ES-I3 (cell line): ENCODE measurements around the gene TRIM68.
A peak's percentile ranks its signal among the peaks of the same experiment; 100 is the strongest.

Source experiments
- H3K36me3 ChIP-seq: 2 replicates; pipeline ENCODE4 v1.6.1; 2013; ENCODE audit warnings: mild to moderate bottlenecking, low read length, control low read depth, moderate library complexity; ENCODE audit not compliant: insufficient read depth
- H3K4me1 ChIP-seq: 2 replicates; pipeline ENCODE4 v1.6.1; 2013; ENCODE audit warnings: mild to moderate bottlenecking, control low read depth, low read length; ENCODE audit not compliant: insufficient read depth
- H3K9ac ChIP-seq: 2 replicates; pipeline ENCODE4 v1.6.1; 2013; ENCODE audit warnings: low read depth, mild to moderate bottlenecking, low read length, moderate library complexity
- H3K9me3 ChIP-seq: 2 replicates; pipeline ENCODE4 v1.6.1; 2013; ENCODE audit warnings: mild to moderate bottlenecking, low read length, moderate library complexity; ENCODE audit not compliant: control insufficient read depth, insufficient read depth

Gene TRIM68, protein sequence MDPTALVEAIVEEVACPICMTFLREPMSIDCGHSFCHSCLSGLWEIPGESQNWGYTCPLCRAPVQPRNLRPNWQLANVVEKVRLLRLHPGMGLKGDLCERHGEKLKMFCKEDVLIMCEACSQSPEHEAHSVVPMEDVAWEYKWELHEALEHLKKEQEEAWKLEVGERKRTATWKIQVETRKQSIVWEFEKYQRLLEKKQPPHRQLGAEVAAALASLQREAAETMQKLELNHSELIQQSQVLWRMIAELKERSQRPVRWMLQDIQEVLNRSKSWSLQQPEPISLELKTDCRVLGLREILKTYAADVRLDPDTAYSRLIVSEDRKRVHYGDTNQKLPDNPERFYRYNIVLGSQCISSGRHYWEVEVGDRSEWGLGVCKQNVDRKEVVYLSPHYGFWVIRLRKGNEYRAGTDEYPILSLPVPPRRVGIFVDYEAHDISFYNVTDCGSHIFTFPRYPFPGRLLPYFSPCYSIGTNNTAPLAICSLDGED

DNA sequence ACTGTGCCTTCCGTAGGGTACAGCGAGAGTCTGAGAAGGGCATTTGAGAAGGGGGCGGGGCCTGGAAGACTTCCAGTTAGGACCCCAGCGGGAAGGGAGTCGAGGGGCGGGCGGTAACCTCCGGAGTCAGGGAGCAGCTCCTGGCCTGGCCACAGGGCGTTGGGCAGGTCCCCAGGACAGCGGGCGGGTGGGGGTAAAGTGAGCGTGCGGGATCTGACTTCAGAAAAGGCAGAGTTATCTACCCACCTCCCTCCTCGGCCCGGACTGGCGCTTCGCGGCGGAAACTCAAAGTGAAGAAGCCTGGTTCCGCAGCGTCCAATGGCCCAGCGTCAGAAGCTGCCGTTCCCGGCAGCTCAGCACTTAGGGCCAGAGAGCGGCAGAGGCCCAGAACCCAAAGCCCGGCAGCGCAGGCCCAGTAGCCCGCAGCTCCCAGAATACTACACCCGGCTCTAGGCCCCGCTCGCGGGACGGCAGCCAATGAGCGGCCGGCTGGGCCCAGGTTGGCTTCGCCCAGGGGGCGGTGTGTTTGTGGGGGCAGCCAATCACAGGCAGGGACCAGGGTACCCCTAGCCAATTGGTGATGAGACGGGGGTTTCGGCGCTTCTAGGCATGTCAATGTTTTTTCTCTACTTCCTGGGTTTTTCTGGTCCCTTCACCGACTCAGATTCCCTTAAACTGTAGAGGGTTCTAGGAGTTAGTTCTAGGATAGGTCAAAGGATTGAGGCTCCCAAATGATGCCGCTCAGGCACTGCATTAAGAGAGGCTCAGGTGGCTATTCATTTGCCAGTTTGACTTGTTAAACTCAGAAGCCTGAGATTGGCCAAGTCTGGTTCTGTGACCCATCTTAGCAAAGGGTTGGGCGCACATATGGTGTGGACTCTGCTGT, at the start of gene TRIM68:
TRIM68 (minus strand) TSS at position 451 of the 886 bp plus-strand sequence. CDS start 2,727 bp downstream, outside the sequence.
- peak within 1 kb of the TSS; percentile 99 for H3K9ac ChIP-seq
- no peaks in the 10 kb centered on the region for H3K36me3 ChIP-seq
- no peaks in the 10 kb centered on the region for H3K4me1 ChIP-seq
- H3K9me3 ChIP-seq = no peaks in the 10 kb centered on the region

DNA sequence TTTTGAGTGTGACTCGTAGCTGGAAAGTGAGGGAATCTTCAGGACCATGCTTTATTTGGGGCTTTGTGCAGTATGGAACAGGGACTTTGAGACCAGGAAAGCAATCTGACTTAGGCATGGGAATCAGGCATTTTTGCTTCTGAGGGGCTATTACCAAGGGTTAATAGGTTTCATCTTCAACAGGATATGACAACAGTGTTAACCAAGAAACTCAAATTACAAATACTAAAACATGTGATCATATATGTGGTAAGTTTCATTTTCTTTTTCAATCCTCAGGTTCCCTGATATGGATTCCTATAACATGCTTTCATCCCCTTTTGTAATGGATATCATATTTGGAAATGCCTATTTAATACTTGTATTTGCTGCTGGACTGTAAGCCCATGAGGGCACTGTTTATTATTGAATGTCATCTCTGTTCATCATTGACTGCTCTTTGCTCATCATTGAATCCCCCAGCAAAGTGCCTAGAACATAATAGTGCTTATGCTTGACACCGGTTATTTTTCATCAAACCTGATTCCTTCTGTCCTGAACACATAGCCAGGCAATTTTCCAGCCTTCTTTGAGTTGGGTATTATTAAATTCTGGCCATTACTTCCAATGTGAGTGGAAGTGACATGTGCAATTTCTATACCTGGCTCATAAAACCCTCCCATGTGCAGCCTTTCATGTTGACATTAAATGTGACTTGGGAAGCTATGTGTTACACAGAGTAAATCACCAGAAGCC, 46.8 kb upstream of the TRIM68 start:
- Histone ChIP-seq H3K9ac (no peak overlapping the region), H3K9me3 (no peaks in the 10 kb centered on the region), H3K4me1 (no peaks in the 10 kb centered on the region), H3K36me3 (no peaks in the 10 kb centered on the region)

DNA sequence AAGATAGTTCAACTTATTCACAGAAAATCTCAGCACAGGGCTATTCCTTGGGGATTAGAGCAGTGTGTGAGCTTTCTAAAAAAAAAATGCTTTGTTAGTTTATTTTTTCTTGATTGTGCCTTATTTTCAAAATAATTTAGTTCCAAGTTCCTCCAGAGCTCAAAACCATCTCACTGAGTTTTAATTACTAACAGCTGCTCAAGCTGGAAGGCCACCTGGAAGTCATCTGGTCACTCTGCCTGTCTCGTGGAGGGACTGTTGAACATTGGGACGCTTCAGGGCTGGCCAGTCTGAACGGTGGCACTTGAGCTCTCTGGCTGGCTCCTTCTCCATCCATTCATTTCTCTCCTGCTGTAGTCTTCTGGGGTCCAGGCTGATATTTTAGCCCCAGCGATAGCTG, 39.7 kb upstream of the TRIM68 start:
- Histone ChIP-seq H3K9me3 (no peaks in the 10 kb centered on the region), H3K36me3 (no peaks in the 10 kb centered on the region), H3K4me1 (no peaks in the 10 kb centered on the region), H3K9ac (no peak overlapping the region)

DNA sequence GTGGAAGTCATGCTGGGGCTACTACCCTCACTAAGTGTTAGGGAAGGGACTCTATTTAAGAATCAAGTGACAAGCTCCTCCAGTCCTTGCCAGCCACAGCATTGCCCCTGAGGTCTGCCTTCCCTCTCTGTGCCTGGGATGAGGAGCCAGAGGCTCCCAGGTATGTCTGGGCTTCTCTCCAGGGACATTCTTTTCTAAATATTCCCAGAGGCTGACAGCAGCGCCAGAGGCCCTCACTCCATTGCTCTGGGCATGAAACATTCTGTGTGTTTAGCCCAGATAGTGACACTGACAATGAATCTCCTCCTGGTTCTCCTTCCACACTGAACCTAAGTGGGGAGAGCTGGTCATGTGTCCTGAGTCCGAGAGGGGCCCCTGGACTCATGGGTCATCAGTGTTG, 37.9 kb upstream of the TRIM68 start:
- Histone ChIP-seq H3K36me3 (no peaks in the 10 kb centered on the region), H3K4me1 (no peaks in the 10 kb centered on the region; the same call in 1 of the 2 replicates), H3K9ac (no peak overlapping the region), H3K9me3 (no peaks in the 10 kb centered on the region)

DNA sequence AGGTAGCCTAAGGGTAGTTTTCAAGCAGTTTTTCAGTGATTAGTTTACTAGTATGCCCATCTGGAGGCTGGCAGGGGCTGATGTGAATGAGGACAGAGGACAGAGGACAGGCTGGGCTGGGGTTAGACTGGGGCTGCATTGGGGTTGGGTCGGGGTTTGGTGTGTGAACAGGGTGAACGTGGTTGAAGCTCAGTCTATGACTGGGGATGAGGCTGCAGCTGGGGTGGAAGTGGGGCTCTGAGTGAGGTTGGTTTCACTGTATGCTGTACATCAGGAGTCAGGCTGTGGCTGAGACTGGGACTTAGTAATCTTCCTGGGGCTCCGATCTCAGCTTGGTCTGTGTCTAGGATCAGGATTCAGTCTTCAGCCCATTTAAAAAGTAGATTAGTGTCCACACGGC, 36.2 kb upstream of the TRIM68 start:
- no peaks in the 10 kb centered on the region for H3K36me3 ChIP-seq
- no peaks in the 10 kb centered on the region; the same call in 1 of the 2 replicates for H3K4me1 ChIP-seq
- H3K9ac ChIP-seq = no peak overlapping the region
- H3K9me3 ChIP-seq = no peaks in the 10 kb centered on the region

DNA sequence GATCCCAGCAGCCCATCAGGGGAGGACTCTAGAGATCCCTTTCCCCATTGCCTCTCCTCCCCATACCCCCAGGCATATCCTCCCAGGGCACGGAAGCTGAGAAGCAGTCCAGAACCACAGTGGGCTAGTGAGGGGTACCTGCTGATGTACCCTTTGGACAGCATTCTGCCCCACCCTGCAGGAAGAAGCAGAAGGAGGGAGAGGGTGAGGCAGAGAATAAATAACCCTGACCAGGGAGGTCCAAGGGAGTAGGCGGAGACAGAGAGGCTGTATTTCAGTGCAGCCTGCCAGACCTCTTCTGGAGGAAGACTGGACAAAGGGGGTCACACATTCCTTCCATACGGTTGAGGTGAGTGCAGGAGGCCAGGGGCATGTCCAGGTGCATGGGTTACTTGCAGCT, 35.7 kb upstream of the TRIM68 start, which contains the start of gene OR51E1:
OR51E1 (plus strand) TSS at position 301 of the 400 bp plus-strand sequence. CDS start 8,545 bp downstream, outside the sequence.
- Histone ChIP-seq H3K4me1 (no peaks in the 10 kb centered on the region; the same call in 1 of the 2 replicates), H3K9ac (no peak within 1 kb of the TSS), H3K9me3 (no peaks in the 10 kb centered on the region), H3K36me3 (no peaks in the 10 kb centered on the region)

DNA sequence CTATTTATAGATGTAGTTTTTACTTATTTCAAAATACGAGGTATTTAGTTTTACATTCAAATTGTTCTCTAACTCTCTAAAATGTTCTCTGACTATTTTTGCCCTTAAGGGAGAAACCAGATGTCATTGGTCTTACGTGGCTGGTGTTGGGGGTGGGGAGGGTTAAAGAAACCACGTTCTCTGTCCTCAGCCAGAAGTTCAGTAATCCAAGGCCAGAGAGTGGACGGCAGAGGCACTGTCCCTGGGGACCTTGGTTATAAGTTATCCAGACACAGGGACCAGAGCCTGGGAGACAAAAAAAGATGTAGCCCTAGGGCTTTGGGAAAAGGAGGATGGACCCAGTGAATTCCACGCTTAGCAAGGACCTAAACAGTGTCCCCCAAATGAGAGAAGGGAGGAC, 35.0 kb upstream of the TRIM68 start:
- no peaks in the 10 kb centered on the region; the same call in 1 of the 2 replicates for H3K4me1 ChIP-seq
- no peaks in the 10 kb centered on the region for H3K36me3 ChIP-seq
- H3K9me3 ChIP-seq = no peaks in the 10 kb centered on the region
- H3K9ac ChIP-seq = no peak overlapping the region

DNA sequence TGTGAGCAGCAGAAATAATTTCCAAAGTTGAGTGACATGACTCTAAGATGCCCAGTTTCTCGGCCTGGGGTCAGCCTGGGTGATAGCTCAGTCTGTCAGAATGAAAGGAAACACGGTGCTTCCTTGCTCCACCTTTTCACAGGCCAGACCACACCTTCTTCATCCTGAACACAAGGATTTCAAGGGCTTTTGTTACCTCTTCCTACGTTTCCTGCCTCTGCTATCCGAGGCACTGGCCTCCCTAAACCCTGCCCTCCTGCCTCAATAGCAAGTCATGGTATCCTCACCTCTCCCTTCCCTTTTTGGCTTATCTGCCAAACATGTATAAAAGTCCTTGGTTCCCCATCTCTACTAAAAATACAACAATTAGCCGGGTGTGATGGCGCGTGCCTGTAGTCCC, 34.0 kb upstream of the TRIM68 start:
- Histone ChIP-seq H3K9ac (no peak overlapping the region), H3K9me3 (no peaks in the 10 kb centered on the region)

DNA sequence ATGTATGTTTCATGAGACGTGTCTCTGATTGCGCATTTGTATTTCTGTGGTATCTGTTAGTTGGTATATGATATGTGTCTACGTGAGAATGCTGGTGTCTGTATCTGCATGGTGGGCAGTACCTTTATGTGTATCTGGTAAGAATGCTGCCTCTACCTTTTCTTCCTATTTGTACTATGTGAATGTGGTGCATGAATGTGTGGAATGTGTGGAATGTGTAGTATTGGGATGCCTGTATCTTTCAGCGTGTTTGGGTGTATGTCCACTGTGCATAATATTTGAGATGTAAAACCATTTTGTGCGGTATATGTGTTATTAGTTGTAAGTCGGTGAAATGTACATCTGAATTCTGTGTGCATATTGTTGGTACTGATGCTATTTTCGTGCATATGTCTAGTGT, 33.5 kb upstream of the TRIM68 start:
- Histone ChIP-seq H3K36me3 (no peaks in the 10 kb centered on the region), H3K9me3 (no peaks in the 10 kb centered on the region), H3K4me1 (no peaks in the 10 kb centered on the region; the same call in 1 of the 2 replicates), H3K9ac (no peak overlapping the region)

More for the DNA sequence above, 34.0 kb upstream of the TRIM68 start:
- no peaks in the 10 kb centered on the region; the same call in 1 of the 2 replicates for H3K4me1 ChIP-seq
- no peaks in the 10 kb centered on the region for H3K36me3 ChIP-seq

DNA sequence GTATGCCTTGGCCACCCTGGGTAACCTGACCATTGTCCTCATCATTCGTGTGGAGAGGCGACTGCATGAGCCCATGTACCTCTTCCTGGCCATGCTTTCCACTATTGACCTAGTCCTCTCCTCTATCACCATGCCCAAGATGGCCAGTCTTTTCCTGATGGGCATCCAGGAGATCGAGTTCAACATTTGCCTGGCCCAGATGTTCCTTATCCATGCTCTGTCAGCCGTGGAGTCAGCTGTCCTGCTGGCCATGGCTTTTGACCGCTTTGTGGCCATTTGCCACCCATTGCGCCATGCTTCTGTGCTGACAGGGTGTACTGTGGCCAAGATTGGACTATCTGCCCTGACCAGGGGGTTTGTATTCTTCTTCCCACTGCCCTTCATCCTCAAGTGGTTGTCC, 31.9 kb upstream of the TRIM68 start:
- no peaks in the 10 kb centered on the region for H3K36me3 ChIP-seq

DNA sequence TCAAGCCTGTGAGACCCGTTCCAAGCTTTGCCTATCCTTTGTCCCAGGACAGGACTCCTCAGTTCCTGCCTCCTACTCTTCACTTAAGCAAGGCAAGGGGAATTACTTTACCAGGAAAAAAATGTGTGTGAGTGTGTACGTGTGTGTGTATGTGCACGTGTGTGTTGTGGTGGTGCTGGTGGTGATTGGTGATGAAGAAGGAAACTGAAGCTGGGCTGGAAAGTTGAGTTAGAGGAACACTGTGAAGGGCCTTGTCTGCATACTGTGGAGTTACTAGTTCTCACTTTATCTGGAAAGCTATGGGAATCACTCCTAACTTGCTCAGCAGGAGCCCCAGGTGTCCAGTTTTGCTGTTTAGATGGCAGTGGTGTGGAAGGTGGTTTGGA, 29.6 kb upstream of the TRIM68 start:
- Histone ChIP-seq H3K4me1 (no peaks in the 10 kb centered on the region; the same call in 1 of the 2 replicates), H3K9ac (no peak overlapping the region)

More for the DNA sequence above, 31.9 kb upstream of the TRIM68 start:
- Histone ChIP-seq H3K9me3 (no peaks in the 10 kb centered on the region), H3K4me1 (no peaks in the 10 kb centered on the region; the same call in 1 of the 2 replicates), H3K9ac (no peak overlapping the region)

DNA sequence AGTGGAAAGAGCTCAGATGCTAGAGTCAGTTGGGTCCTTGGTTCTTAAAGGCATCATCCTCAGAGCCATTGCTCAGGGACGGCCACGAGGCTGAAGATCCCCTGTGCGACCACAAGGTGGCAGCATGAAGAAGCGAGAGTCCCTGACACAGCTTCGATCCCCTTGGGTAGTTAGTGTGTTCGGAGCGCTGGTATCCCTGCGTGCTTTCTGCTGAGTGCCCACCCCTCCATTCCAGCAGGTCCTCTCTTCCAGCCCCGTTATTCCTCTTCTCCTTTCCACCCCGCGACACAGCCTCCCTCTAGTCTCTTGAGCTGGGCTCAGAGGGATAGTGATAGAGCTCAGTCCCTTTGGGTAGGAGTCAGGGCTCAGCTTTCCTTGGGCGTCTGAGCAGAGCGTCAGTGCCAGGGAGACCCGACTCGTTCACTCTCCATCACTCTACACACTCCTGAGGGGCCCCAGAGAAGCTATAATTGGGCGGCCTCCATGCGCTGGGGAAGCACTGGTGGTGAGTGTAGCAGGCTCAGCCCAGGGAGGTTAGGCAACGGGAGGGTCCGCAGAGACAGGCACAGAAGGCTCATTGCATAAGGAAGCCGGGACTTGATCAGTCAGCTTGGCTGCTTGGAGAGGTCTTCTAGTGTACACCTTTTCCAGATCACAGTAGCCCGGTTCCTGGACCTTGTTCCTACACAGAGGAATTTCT, 29.1 kb upstream of the TRIM68 start, which contains the start of gene OR51D1:
OR51D1 (plus strand) TSS at position 516 of the 700 bp plus-strand sequence. CDS start 2,314 bp downstream, outside the sequence.
- Histone ChIP-seq H3K36me3 (no peaks in the 10 kb centered on the region), H3K4me1 (no peaks in the 10 kb centered on the region; the same call in 1 of the 2 replicates), H3K9ac (peak within 1 kb of the TSS; percentile 4; the same call in 1 of the 2 replicates), H3K9me3 (no peaks in the 10 kb centered on the region)

More for the DNA sequence above, 29.6 kb upstream of the TRIM68 start:
- Histone ChIP-seq H3K36me3 (no peaks in the 10 kb centered on the region), H3K9me3 (no peaks in the 10 kb centered on the region)

DNA sequence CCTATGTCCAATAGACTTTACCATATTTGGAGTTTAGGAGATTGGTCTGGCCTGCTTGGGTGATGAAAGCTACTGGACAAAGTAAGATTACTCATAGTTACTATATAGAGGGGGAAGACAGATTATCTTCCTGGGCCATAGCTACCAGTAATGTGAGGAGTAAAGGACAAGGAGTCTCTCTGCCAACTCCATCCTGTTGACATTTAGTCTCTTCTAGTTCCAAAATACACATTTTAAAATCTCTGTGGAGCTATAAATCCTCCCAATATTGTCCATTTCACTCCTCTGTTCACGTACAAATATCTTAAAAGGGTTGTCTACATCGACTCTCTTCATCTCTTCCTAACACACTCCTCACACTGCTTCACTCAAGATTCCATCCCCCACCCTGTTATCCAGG, 28.1 kb upstream of the TRIM68 start:
- Histone ChIP-seq H3K36me3 (no peaks in the 10 kb centered on the region), H3K9ac (no peak overlapping the region), H3K9me3 (no peaks in the 10 kb centered on the region), H3K4me1 (no peaks in the 10 kb centered on the region)
